Measurements from ENCODE around the gene SYNGR3. TPM values are rescaled to one million over a fixed set of nuclear protein-coding genes. Genes with fewer than 3 reads are reported as not detected.

SYNGR3 gene
- total RNA-seq: 1 to 10 TPM; 5.4 to 7.2 TPM

GRCh38 chr16:1989209-1990100 is at the start of gene SYNGR3:
TSS of gene SYNGR3 (plus strand) at chr16:1989970. CDS start at chr16:1990103, 133 bp downstream.
- POLR2A ChIA-PET: interaction anchor here (0.8 to 29.2 kb wide), 7 partner anchors 8 to 164 kb away, joined by 3 to 505 read pairs (median 14); partner anchors contain the start of genes NDUFB10, NOXO1, RNF151 and RPS2
- Mint-ChIP-seq H3K4me1 (ENCODE audit: low read depth) (peaks cover 20% of the 10 kb centered on the region), H3K27me3 (peaks cover 18% of the 10 kb centered on the region), H3K9me3 (no peaks in the 10 kb centered on the region), H3K36me3 (ENCODE audit: low read depth) (peaks cover 16% of the 10 kb centered on the region), H3K27ac (peak within 1 kb of the TSS; percentile 76), H3K4me3 (peak within 1 kb of the TSS; percentile 71)
- intact Hi-C loops (cut with micrococcal nuclease): no loop called here
- no peak for TF ChIP-seq CTCF (IDR thresholded peaks at IDR 0.05)
- CTCF ChIA-PET: no interaction called here
- ATAC-seq (no peak), DNase-seq (peak; percentile 36)

- no peak for ATAC-seq
- H3K4me3 Mint-ChIP-seq: no peak overlapping the region
- peaks cover 4% of the 10 kb centered on the region for H3K36me3 Mint-ChIP-seq (ENCODE audit: low read depth)
- ChIA-PET POLR2A (interaction anchor here (0.9 to 9.2 kb wide), 2 partner anchors 23 to 41 kb away, joined by 3 to 113 read pairs; partner anchors contain the start of genes NDUFB10, NOXO1, RNF151 and RPS2), CTCF (interaction anchor here (1.0 to 2.5 kb wide), 3 partner anchors 10 to 78 kb away, joined by 3 to 14 read pairs (median 9); no protein-coding TSS in a partner anchor)
- DNase-seq: no peak
- no peak for TF ChIP-seq CTCF (IDR thresholded peaks at IDR 0.05)
- H3K27ac Mint-ChIP-seq: no peak overlapping the region
- peaks cover 23% of the 10 kb centered on the region for H3K4me1 Mint-ChIP-seq (ENCODE audit: low read depth)
- H3K27me3 Mint-ChIP-seq: no peaks in the 10 kb centered on the region
- intact Hi-C loops (cut with micrococcal nuclease): no loop called here
- H3K9me3 Mint-ChIP-seq: no peaks in the 10 kb centered on the region
Measured at GRCh38 chr16:1940273-1941161, 49.3 kb upstream of the SYNGR3 start.

DNA sequence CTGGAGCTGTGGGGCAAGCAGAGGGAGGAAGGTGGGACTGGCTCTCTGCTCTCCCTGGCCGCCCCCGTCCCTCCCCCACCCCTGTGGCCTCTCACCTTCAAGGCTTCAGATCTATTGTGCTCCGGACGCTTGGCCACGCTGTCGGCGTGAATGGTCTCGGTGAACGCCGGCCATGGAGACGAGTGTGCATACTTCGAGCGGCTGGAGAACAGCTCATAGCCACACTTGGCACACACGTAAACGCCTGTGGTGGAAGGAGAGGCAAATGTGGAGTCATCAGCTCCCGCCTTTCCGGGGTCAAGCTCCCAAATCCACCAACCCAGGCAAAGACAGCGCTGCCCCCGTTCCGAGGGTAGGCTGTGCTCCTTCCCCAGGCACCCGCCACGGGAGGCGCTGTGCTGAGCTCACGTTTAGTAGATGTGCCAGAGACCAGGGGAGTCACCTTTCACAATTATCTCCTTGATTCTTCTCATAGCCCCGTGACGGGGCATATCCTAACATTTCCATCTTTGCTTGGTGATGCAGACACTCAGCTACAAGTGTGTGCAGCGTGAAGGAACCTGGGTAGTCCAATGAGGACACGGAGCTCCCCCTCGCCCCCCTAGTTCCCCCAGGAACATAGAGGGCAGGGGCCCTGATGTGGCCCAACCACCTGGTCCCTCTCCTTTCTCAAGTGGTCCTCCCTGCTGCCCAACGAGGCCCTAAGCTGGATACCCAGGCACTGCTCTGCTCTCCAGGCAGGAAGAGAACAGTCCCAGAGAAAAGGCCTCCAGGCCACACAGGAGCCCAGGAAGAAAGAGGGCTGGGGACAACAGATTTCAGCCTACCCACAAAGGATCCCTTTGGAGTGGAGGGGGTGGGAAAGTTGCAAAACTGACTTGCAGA is 48.4 kb upstream of the SYNGR3 start:
- peak overlapping the region; percentile 82 for H3K4me3 Mint-ChIP-seq
- no peak for TF ChIP-seq CTCF (IDR thresholded peaks at IDR 0.05)
- ChIA-PET POLR2A (interaction anchor here (0.9 to 9.2 kb wide), 2 partner anchors 22 to 40 kb away, joined by 3 to 113 read pairs; partner anchors contain the start of genes NDUFB10, NOXO1, RNF151 and RPS2), CTCF (interaction anchor here (1.0 to 2.5 kb wide), 3 partner anchors 10 to 79 kb away, joined by 3 to 14 read pairs (median 9); no protein-coding TSS in a partner anchor)
- H3K36me3 Mint-ChIP-seq (ENCODE audit: low read depth): peaks cover 4% of the 10 kb centered on the region
- H3K4me1 Mint-ChIP-seq (ENCODE audit: low read depth): peaks cover 23% of the 10 kb centered on the region
- no peaks in the 10 kb centered on the region for H3K27me3 Mint-ChIP-seq
- no peak overlapping the region for H3K27ac Mint-ChIP-seq
- ATAC-seq (no peak), DNase-seq (no peak)
- intact Hi-C loops (cut with micrococcal nuclease): no loop called here
- no peaks in the 10 kb centered on the region for H3K9me3 Mint-ChIP-seq

GRCh38 chr16:1942047-1942809 is 47.5 kb upstream of the SYNGR3 start:
- DNase-seq (peak; percentile 31), ATAC-seq (no peak)
- H3K4me3 Mint-ChIP-seq: peak overlapping the region; percentile 82
- H3K9me3 Mint-ChIP-seq: no peaks in the 10 kb centered on the region
- ChIA-PET POLR2A (interaction anchor here (0.6 to 9.2 kb wide), 2 partner anchors 21 to 1722 kb away, joined by 3 to 113 read pairs; partner anchors contain the start of genes NDUFB10, RNF151 and RPS2), CTCF (interaction anchor here (1.5 to 2.5 kb wide), 2 partner anchors 13 to 78 kb away, joined by 4 to 14 read pairs; no protein-coding TSS in a partner anchor)
- peaks cover 4% of the 10 kb centered on the region for H3K36me3 Mint-ChIP-seq (ENCODE audit: low read depth)
- H3K4me1 Mint-ChIP-seq (ENCODE audit: low read depth): peaks cover 23% of the 10 kb centered on the region
- intact Hi-C loops (cut with micrococcal nuclease): no loop called here
- H3K27ac Mint-ChIP-seq: peak overlapping the region; percentile 59
- H3K27me3 Mint-ChIP-seq: no peaks in the 10 kb centered on the region
- no peak for TF ChIP-seq CTCF (IDR thresholded peaks at IDR 0.05)

Data from activated CD8-positive, alpha-beta T cell treated with anti-CD3 and anti-CD28 coated beads for 36 hours (primary cell).